Keratinocyte (primary cell): Measurements from ENCODE around the gene BRSK2. TPM values are rescaled to one million over a fixed set of nuclear protein-coding genes. Genes with fewer than 3 reads are reported as not detected.

ENCODE experiments used
- DNase-seq: peaks from one replicate; pipeline ENCODE4 v3.0.0-alpha.2; 2011; ENCODE audit warnings: low read depth, missing footprints, low spot score
- FAIRE-seq: peaks from 2 replicates; lab custom pipeline; 2011; peaks lifted over from hg19 to GRCh38; lab: Jason Lieb, UNC
- H2AFZ ChIP-seq: 2 replicates; pipeline ENCODE4 v1.6.0; 2012; ENCODE audit warnings: low read length, control low read depth, inconsistent platforms; ENCODE audit not compliant: control insufficient read depth
- H3K27ac ChIP-seq: 2 replicates; pipeline ENCODE4 v1.5.1; 2011; ENCODE audit warnings: low read length; ENCODE audit not compliant: control insufficient read depth, insufficient read depth
- H3K27me3 ChIP-seq: 3 replicates; pipeline ENCODE4 v1.6.0; 2011; ENCODE audit warnings: low read length; ENCODE audit not compliant: control insufficient read depth, insufficient read depth; ENCODE audit errors: extremely low read depth
- H3K36me3 ChIP-seq, 2 experiments: 2 replicates in 1 of 2; 3 replicates in 1 of 2; pipeline ENCODE4 v1.5.1; 2011; ENCODE audit warnings: low read length in 2 of 2, mild to moderate bottlenecking in 1 of 2; ENCODE audit not compliant: control insufficient read depth in 2 of 2, insufficient read depth in 2 of 2; ENCODE audit errors: extremely low read depth in 1 of 2
- H3K4me1 ChIP-seq: 3 replicates; pipeline ENCODE4 v1.5.1; 2011; ENCODE audit warnings: low read length; ENCODE audit not compliant: control insufficient read depth, insufficient read depth; ENCODE audit errors: extremely low read depth
- H3K4me2 ChIP-seq: 3 replicates; pipeline ENCODE4 v1.6.0; 2011; ENCODE audit warnings: low read depth, low read length; ENCODE audit not compliant: control insufficient read depth, insufficient read depth; ENCODE audit errors: extremely low read depth
- H3K4me3 ChIP-seq, 3 experiments: fragments of 200-600 bp in 1 of 3; sonication (generic) in 1 of 3; 2 replicates in 2 of 3; 3 replicates in 1 of 3; pipeline ENCODE4 v1.5.1; 2011 to 2016; ENCODE audit warnings: low read length in 3 of 3, mild to moderate bottlenecking in 3 of 3, control low read depth in 2 of 3, inconsistent platforms in 1 of 3, low read depth in 1 of 3, mixed read lengths in 1 of 3, mixed run types in 1 of 3, moderate library complexity in 1 of 3; ENCODE audit not compliant: control insufficient read depth in 2 of 3, insufficient read depth in 2 of 3; ENCODE audit errors: extremely low read depth in 1 of 3
- H3K79me2 ChIP-seq: 2 replicates; pipeline ENCODE4 v1.6.0; 2012; ENCODE audit warnings: low read length; ENCODE audit not compliant: control insufficient read depth, insufficient read depth
- H3K9ac ChIP-seq: 3 replicates; pipeline ENCODE4 v1.6.0; 2011; ENCODE audit warnings: low read length; ENCODE audit not compliant: control insufficient read depth, insufficient read depth; ENCODE audit errors: extremely low read depth
- H3K9me1 ChIP-seq: 3 replicates; pipeline ENCODE4 v1.6.0; 2011; ENCODE audit warnings: low read length; ENCODE audit not compliant: control insufficient read depth, insufficient read depth; ENCODE audit errors: extremely low read depth
- H3K9me3 ChIP-seq: 2 replicates; pipeline ENCODE4 v1.5.1; 2012; ENCODE audit warnings: low read depth, low read length; ENCODE audit not compliant: control insufficient read depth
- H4K20me1 ChIP-seq: 3 replicates; pipeline ENCODE4 v1.6.0; 2011; ENCODE audit warnings: low read length; ENCODE audit not compliant: control insufficient read depth, insufficient read depth; ENCODE audit errors: extremely low read depth
- CTCF ChIP-seq, 3 experiments: IDR thresholded peaks in 1 of 3; conservative IDR thresholded peaks in 1 of 3; optimal IDR thresholded peaks in 1 of 3; 2 replicates in 2 of 3; 3 replicates in 1 of 3; pipeline versions ENCODE3 to v1.5.1; 2011; ENCODE audit warnings: low read length in 3 of 3, mild to moderate bottlenecking in 3 of 3, moderate library complexity in 2 of 3, control low read depth in 1 of 3, inconsistent platforms in 1 of 3; ENCODE audit not compliant: insufficient read depth in 2 of 3; ENCODE audit errors: extremely low read depth in 1 of 3
- EZH2 ChIP-seq: IDR thresholded peaks from one replicate; pipeline ENCODE4 v1.6.1; 2012; ENCODE audit warnings: inconsistent platforms, mild to moderate bottlenecking, low read length, moderate library complexity
- dilution Hi-C: fragments of 300-500 bp; cut with MboI; formaldehyde crosslinking; loops from one replicate; pipeline ENCODE4 v1.7.0; 2020; ENCODE audit warnings: low sequenced_read_pairs; ENCODE audit not compliant: extremely low pct_ligation_motif_present
- polyA plus RNA-seq, 5 experiments: library from polyadenylated mRNA; depleted of rRNA in 3 of 5; stranded (reverse) in 3 of 5; stranded (forward) in 1 of 5; unstranded in 1 of 5; fragments of >200 nt; gene quantifications; 1 replicate in 1 of 5; 2 replicates in 3 of 5; 3 replicates in 1 of 5; pipeline versions ENCODE4 v1.2.1 to v1.2.3, GENCODE V29; 2011 to 2012; ENCODE audit warnings: missing spikeins in 2 of 5, low read depth in 1 of 5, low replicate concordance in 1 of 5

Gene BRSK2
- polyA plus RNA-seq, 1 donor (not counting 4 experiments of a cell fraction or from before 2014, with no cell fraction given), result 0.09 TPM

GRCh38 chr11:1403078-1403620 is 13.4 kb downstream of the BRSK2 start:
- FAIRE-seq, result no peak
- DNase-seq, result no peak
- TF ChIP-seq CTCF (optimal IDR thresholded peaks at IDR 0.05 in 1 of 3, IDR thresholded peaks at IDR 0.05 in 1 of 3, conservative IDR thresholded peaks at IDR 0.05 in 1 of 3; ENCODE audit: extremely low read depth in 1 of 3, insufficient read depth in 2 of 3, low read length in 3 of 3) (no peak), EZH2 (no peak)
- no peak overlapping the region for H3K27ac ChIP-seq
- no peak overlapping the region for H2AFZ ChIP-seq
- H3K4me2 ChIP-seq, result no peak overlapping the region
- H4K20me1 ChIP-seq, result no peaks in the 10 kb centered on the region
- no peak overlapping the region for H3K4me3 ChIP-seq
- H3K79me2 ChIP-seq, result no peaks in the 10 kb centered on the region
- no peaks in the 10 kb centered on the region for H3K9me3 ChIP-seq
- H3K27me3 ChIP-seq, result no peaks in the 10 kb centered on the region
- H3K4me1 ChIP-seq, result no peaks in the 10 kb centered on the region
- H3K36me3 ChIP-seq, result no peaks in the 10 kb centered on the region
- no peak overlapping the region for H3K9ac ChIP-seq
- dilution Hi-C loops, result no loop called here
- no peaks in the 10 kb centered on the region for H3K9me1 ChIP-seq

DNA sequence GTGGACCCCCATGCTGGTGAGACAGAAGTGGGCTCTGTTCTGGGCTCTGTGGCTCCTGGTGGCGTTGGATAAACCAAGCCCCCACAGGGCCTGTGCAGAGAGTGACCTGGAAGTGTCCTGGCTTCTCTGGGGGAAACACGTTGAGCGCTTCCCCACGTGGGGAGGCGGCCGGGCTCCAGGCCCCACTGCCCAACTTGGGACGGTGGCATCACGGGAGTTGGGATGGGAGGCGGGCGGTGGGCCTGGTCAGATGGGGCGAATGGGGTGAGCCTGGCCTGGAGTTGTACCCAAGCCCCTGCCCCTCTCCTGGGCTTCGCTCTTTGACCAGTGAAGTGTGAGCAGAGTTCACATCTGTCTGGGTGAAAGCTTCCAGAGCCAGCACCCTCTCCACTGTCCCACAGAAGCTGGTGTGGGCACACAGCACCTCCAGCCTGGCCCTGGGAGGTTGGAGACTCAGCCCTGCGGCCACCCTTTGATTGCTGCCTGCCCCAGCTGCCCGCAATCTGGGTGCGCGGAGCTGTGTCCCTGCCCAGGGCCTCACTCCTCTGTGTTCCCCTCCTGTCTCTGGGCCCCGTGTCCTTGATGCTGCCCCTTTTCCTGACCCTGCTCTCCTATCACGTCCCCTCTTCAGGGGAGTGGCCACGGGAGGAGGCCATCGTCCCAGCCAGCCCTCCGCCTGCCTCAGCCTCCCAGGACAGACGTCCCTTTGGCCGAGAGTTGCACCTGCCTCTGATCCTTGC is 14.2 kb downstream of the BRSK2 start:
- H3K9me1 ChIP-seq, result no peaks in the 10 kb centered on the region
- dilution Hi-C loops, result no loop called here
- H2AFZ ChIP-seq, result no peak overlapping the region
- TF ChIP-seq EZH2, result no peak
- TF ChIP-seq CTCF (optimal IDR thresholded peaks at IDR 0.05 in 1 of 3, IDR thresholded peaks at IDR 0.05 in 1 of 3, conservative IDR thresholded peaks at IDR 0.05 in 1 of 3; ENCODE audit: extremely low read depth in 1 of 3, insufficient read depth in 2 of 3, low read length in 3 of 3), result no peak
- FAIRE-seq (no peak), DNase-seq (no peak)
- no peak overlapping the region for H3K4me2 ChIP-seq
- H3K4me1 ChIP-seq, result no peaks in the 10 kb centered on the region
- no peak overlapping the region for H3K4me3 ChIP-seq
- no peaks in the 10 kb centered on the region for H3K36me3 ChIP-seq
- no peaks in the 10 kb centered on the region for H3K27me3 ChIP-seq
- no peaks in the 10 kb centered on the region for H4K20me1 ChIP-seq
- no peaks in the 10 kb centered on the region for H3K9me3 ChIP-seq
- no peak overlapping the region for H3K27ac ChIP-seq
- no peak overlapping the region for H3K9ac ChIP-seq
- H3K79me2 ChIP-seq, result no peaks in the 10 kb centered on the region
